ENCODE data around the gene KCNN3. TPM values are rescaled to one million over a fixed set of nuclear protein-coding genes. Genes with fewer than 3 reads are reported as not detected.

The KCNN3 gene
- total RNA-seq, 1 donor from 2014 or later: 0.04 TPM

DNA sequence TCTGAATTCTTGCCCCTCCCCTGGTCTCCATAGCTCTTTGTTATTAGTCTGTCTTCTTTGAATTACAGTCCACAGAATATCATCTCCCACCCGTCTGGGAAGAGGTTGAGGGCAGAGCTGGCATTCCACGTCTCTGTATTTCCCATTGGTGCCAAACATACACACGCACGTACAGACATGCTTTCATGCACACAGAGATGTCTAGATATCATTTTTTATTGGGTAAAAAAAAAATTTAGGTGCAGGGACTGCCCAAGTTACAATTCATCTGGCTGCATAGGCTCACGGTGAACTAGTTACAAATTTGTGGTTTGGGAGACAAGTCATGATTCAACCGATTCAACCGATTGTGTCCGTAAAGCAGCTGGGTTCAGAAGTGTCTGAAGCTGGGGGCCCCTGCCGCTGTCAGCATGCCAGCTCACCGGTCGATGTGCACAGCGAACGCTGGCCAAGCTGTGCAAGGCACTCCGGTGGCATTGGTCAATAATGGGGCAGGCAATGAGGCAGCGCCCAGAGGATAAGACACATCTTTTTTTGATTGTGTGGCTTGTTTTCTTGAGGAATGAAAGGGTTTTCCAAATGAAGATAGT lies 73.7 kb downstream of the KCNN3 start:
- peaks cover 17% of the 10 kb centered on the region for H3K27me3 ChIP-seq (ENCODE audit: control insufficient read depth, insufficient read depth, low read length)
- H3K4me3 ChIP-seq (ENCODE audit: low read depth, low read length): no peak overlapping the region
- no peak for TF ChIP-seq CTCF (IDR thresholded peaks at IDR 0.05; ENCODE audit: insufficient read depth, low read length, poor library complexity, severe bottlenecking)
- no peaks in the 10 kb centered on the region for H3K36me3 ChIP-seq (ENCODE audit: control insufficient read depth, insufficient read depth, low read length)
- no peak for DNase-seq (ENCODE audit: low read depth)

GRCh38 chr1:154794608-154795007 lies 75.5 kb downstream of the KCNN3 start:
- TF ChIP-seq CTCF (IDR thresholded peaks at IDR 0.05; ENCODE audit: insufficient read depth, low read length, poor library complexity, severe bottlenecking): no peak
- DNase-seq (ENCODE audit: low read depth): no peak
- no peaks in the 10 kb centered on the region for H3K36me3 ChIP-seq (ENCODE audit: control insufficient read depth, insufficient read depth, low read length)
- no peak overlapping the region for H3K4me3 ChIP-seq (ENCODE audit: low read depth, low read length)
- peaks cover 17% of the 10 kb centered on the region for H3K27me3 ChIP-seq (ENCODE audit: control insufficient read depth, insufficient read depth, low read length)

GRCh38 chr1:154793685-154794084 lies 76.4 kb downstream of the KCNN3 start:
- Histone ChIP-seq H3K27me3 (ENCODE audit: control insufficient read depth, insufficient read depth, low read length) (peaks cover 17% of the 10 kb centered on the region), H3K4me3 (ENCODE audit: low read depth, low read length) (no peak overlapping the region), H3K36me3 (ENCODE audit: control insufficient read depth, insufficient read depth, low read length) (no peaks in the 10 kb centered on the region)
- TF ChIP-seq CTCF (IDR thresholded peaks at IDR 0.05; ENCODE audit: insufficient read depth, low read length, poor library complexity, severe bottlenecking): no peak
- DNase-seq (ENCODE audit: low read depth): no peak

GRCh38 chr1:154792899-154793298 lies 77.2 kb downstream of the KCNN3 start:
- Histone ChIP-seq H3K36me3 (ENCODE audit: control insufficient read depth, insufficient read depth, low read length) (no peaks in the 10 kb centered on the region), H3K27me3 (ENCODE audit: control insufficient read depth, insufficient read depth, low read length) (peaks cover 17% of the 10 kb centered on the region), H3K4me3 (ENCODE audit: low read depth, low read length) (no peak overlapping the region)
- TF ChIP-seq CTCF (IDR thresholded peaks at IDR 0.05; ENCODE audit: insufficient read depth, low read length, poor library complexity, severe bottlenecking): no peak
- no peak for DNase-seq (ENCODE audit: low read depth)

- DNase-seq (ENCODE audit: low read depth): no peak
- no peak for TF ChIP-seq CTCF (IDR thresholded peaks at IDR 0.05; ENCODE audit: insufficient read depth, low read length, poor library complexity, severe bottlenecking)
Measured at GRCh38 chr1:154791292-154792166, 78.6 kb downstream of the KCNN3 start.

More at GRCh38 chr1:154791292-154792166, 78.6 kb downstream of the KCNN3 start:
- Histone ChIP-seq H3K36me3 (ENCODE audit: control insufficient read depth, insufficient read depth, low read length) (no peaks in the 10 kb centered on the region), H3K27me3 (ENCODE audit: control insufficient read depth, insufficient read depth, low read length) (peaks cover 17% of the 10 kb centered on the region), H3K4me3 (ENCODE audit: low read depth, low read length) (no peak overlapping the region)

Data from kidney epithelial cell (primary cell).